K562 (cell line): ENCODE measurements around the gene PARD3. TPM values are rescaled to one million over a fixed set of nuclear protein-coding genes. Genes with fewer than 3 reads are reported as not detected.

Experiments used
- ATAC-seq: fragments of 200-7000 bp; cut with Tn5 transposase; 3 replicates; pipeline ENCODE4 v1.9.1; 2020; ENCODE audit warnings: moderate library complexity
- BruUV-seq: library from RNA; stranded (reverse); fragments of 400-500 nt; replicated peaks from 2 replicates; lab custom pipeline; 2021; lab: Mats Ljungman, UMichigan
- CTCF ChIA-PET: fragments of 300-600 bp; formaldehyde crosslinking; extraction: SDS; loops from one replicate; lab custom pipeline; 2021; ENCODE audit warnings: low intra/inter-chr PET ratio; lab: Yijun Ruan, JAX
- POLR2A ChIA-PET: fragments of 300-600, 350-650 bp; sonication (Branson Sonifier 250); formaldehyde crosslinking; extraction: SDS; loops from one replicate; lab custom pipeline; 2021; ENCODE audit warnings: antibody characterized with exemption, inconsistent platforms; lab: Yijun Ruan, JAX
- DNase-seq, 4 experiments: peaks; one replicate each; pipeline versions ENCODE4 v3.0.0 to v3.0.0-alpha.2; 2011 to 2018; ENCODE audit warnings: low spot score in 3 of 4, mixed read lengths in 3 of 4; ENCODE audit errors: extremely low read depth in 1 of 4
- FAIRE-seq: peaks from 2 replicates; lab custom pipeline; 2011; peaks lifted over from hg19 to GRCh38; lab: Jason Lieb, UNC
- H2AFZ ChIP-seq: 2 replicates; pipeline ENCODE4 v1.6.0; 2011; ENCODE audit warnings: low read depth, low read length, control low read depth, inconsistent platforms
- H3K27ac ChIP-seq: fragments of 200-600 bp; 3 replicates; pipeline ENCODE4 v1.8.0; 2011; ENCODE audit warnings: low read depth, mild to moderate bottlenecking, control low read depth, inconsistent platforms, low read length, moderate library complexity, mixed read lengths; ENCODE audit errors: extremely low read depth
- H3K27me3 ChIP-seq, 2 experiments: fragments of 300-600 bp in 1 of 2; 2 replicates in 1 of 2; 3 replicates in 1 of 2; pipeline versions ENCODE4 v1.6.0 to v1.8.0; 2011; ENCODE audit warnings: inconsistent platforms in 2 of 2, low read length in 2 of 2, mild to moderate bottlenecking in 1 of 2, mixed read lengths in 1 of 2, moderate library complexity in 1 of 2; ENCODE audit not compliant: control insufficient read depth in 2 of 2, insufficient read depth in 2 of 2
- H3K36me3 ChIP-seq: fragments of 300-600 bp; 3 replicates; pipeline ENCODE4 v1.8.0; 2011; ENCODE audit warnings: mild to moderate bottlenecking, low read length, inconsistent platforms; ENCODE audit not compliant: control insufficient read depth, insufficient read depth
- H3K4me1 ChIP-seq, 2 experiments: fragments of 200-600 bp in 1 of 2; replicated peaks in 1 of 2; 2 replicates in 1 of 2; 3 replicates in 1 of 2; pipeline versions ENCODE4 v1.5.1 to v1.8.0; 2011; ENCODE audit warnings: inconsistent platforms in 2 of 2, low read length in 2 of 2, mild to moderate bottlenecking in 1 of 2, mixed read lengths in 1 of 2, moderate library complexity in 1 of 2; ENCODE audit not compliant: control insufficient read depth in 2 of 2, insufficient read depth in 2 of 2
- H3K4me2 ChIP-seq: 2 replicates; pipeline ENCODE4 v1.6.1; 2011; ENCODE audit warnings: low read length, control low read depth, inconsistent platforms, mixed read lengths; ENCODE audit not compliant: insufficient read depth
- H3K4me3 ChIP-seq: fragments of 200-600 bp; sonication (generic), shearing (Covaris generic); 2 replicates; pipeline ENCODE4 v1.5.1; 2016; ENCODE audit warnings: control low read depth, inconsistent platforms
- H3K79me2 ChIP-seq: fragments of 200-600 bp; 3 replicates; pipeline ENCODE4 v1.8.0; 2011; ENCODE audit warnings: low read length, inconsistent platforms; ENCODE audit not compliant: control insufficient read depth, insufficient read depth
- H3K9ac ChIP-seq, 2 experiments: 2 replicates each; pipeline versions ENCODE4 v1.6.0 to v1.6.1; 2011; ENCODE audit warnings: low read depth in 2 of 2, low read length in 2 of 2, control low read depth in 1 of 2, inconsistent platforms in 1 of 2, mild to moderate bottlenecking in 1 of 2, mixed read lengths in 1 of 2; ENCODE audit not compliant: insufficient read depth in 1 of 2
- H3K9me1 ChIP-seq: one replicate; pipeline ENCODE4 v1.6.0; 2011; ENCODE audit warnings: inconsistent platforms, mild to moderate bottlenecking, low read length, moderate library complexity; ENCODE audit not compliant: control insufficient read depth, insufficient read depth
- H3K9me3 ChIP-seq: replicated peaks from 2 replicates; pipeline ENCODE4 v1.5.1; 2011; ENCODE audit warnings: low read depth, low read length, inconsistent platforms; ENCODE audit not compliant: control insufficient read depth, insufficient read depth
- H4K20me1 ChIP-seq: replicated peaks from 2 replicates; pipeline ENCODE4 v1.6.1; 2011; ENCODE audit warnings: low read length, inconsistent platforms, mixed read lengths; ENCODE audit not compliant: control insufficient read depth, insufficient read depth
- DNMT1 ChIP-seq: fragments of 450-650 bp; IDR thresholded peaks from 2 replicates; pipeline ENCODE4 v1.6.1; 2016; ENCODE audit warnings: antibody characterized with exemption, mild to moderate bottlenecking
- NR2C1 ChIP-seq, 2 experiments: fragments of 450-650 bp; IDR thresholded peaks; 2 replicates each; pipeline ENCODE4 v1.6.1; 2017; ENCODE audit warnings: mild to moderate bottlenecking in 2 of 2, antibody characterized with exemption in 1 of 2, inconsistent platforms in 1 of 2, missing compliant biosample characterization in 1 of 2, missing genetic modification characterization in 1 of 2
- WGBS: fragments of 100-300 bp; shearing (Covaris generic); methylation state at CpG from one replicate; pipeline ENCODE4 v1.1.6; 2016; ENCODE audit warnings: low coverage, mixed read lengths; ENCODE audit not compliant: insufficient coverage; ENCODE audit errors: missing lambda C conversion rate; 5-methylcytosine and 5-hydroxymethylcytosine counted together
- in situ Hi-C: fragments of 300-500 bp; cut with MboI; formaldehyde crosslinking; loops from 4 replicates; pipeline ENCODE4 v1.15.0; 2018; ENCODE audit warnings: inconsistent platforms, mixed read lengths
- intact Hi-C: fragments of 100-400 bp; cut with micrococcal nuclease; formaldehyde crosslinking; loops from 2 replicates; pipeline ENCODE4 v1.14.2; 2022
- polyA plus RNA-seq, 8 experiments: library from polyadenylated mRNA; depleted of rRNA in 4 of 8; stranded (reverse) in 5 of 8; unstranded in 3 of 8; fragments of >200 nt; fragmentation: Nextera tagmentation in 2 of 8; fragmentation: Illumina TruSeq in 1 of 8; extraction: Ambion mirVana in 2 of 8; extraction: Trizol in 1 of 8; gene quantifications; 2 replicates each; pipeline versions ENCODE4 v1.2.1 to v1.2.3, GENCODE V29; 2011 to 2014; ENCODE audit warnings: inconsistent platforms in 1 of 8, missing spikeins in 1 of 8
- total RNA-seq, 7 experiments: library from RNA; depleted of rRNA in 6 of 7; stranded (reverse); fragments of >200 nt in 6 of 7; fragmentation: Illumina TruSeq in 2 of 7; extraction: Trizol in 2 of 7; gene quantifications; 2 replicates each; pipeline versions ENCODE4 v1.2.1 to v1.2.3, GENCODE V29; 2011 to 2021; ENCODE audit warnings: low replicate concordance in 1 of 7
- TF ChIP-seq, protein P1 (sequence below): sonication (generic); formaldehyde crosslinking; IDR thresholded peaks from 2 replicates; pipeline ENCODE4 v1.8.0; 2022; ENCODE audit warnings: missing genetic modification reagents, mild to moderate bottlenecking, borderline replicate concordance
- TF ChIP-seq, protein P2 (sequence below): fragments of 250-450 bp; sonication (Bioruptor Pico); IDR thresholded peaks from 2 replicates; pipeline ENCODE4 v1.8.0; 2021; ENCODE audit warnings: borderline replicate concordance, mild to moderate bottlenecking, moderate library complexity; ENCODE audit not compliant: poor library complexity, severe bottlenecking

PARD3 gene
- total and polyA plus RNA-seq, 9 of the 15 experiments (the other 6 are each of a cell fraction or from before 2014, with no cell fraction given): 2.7 to 11.7 (median 7.7) TPM

DNA sequence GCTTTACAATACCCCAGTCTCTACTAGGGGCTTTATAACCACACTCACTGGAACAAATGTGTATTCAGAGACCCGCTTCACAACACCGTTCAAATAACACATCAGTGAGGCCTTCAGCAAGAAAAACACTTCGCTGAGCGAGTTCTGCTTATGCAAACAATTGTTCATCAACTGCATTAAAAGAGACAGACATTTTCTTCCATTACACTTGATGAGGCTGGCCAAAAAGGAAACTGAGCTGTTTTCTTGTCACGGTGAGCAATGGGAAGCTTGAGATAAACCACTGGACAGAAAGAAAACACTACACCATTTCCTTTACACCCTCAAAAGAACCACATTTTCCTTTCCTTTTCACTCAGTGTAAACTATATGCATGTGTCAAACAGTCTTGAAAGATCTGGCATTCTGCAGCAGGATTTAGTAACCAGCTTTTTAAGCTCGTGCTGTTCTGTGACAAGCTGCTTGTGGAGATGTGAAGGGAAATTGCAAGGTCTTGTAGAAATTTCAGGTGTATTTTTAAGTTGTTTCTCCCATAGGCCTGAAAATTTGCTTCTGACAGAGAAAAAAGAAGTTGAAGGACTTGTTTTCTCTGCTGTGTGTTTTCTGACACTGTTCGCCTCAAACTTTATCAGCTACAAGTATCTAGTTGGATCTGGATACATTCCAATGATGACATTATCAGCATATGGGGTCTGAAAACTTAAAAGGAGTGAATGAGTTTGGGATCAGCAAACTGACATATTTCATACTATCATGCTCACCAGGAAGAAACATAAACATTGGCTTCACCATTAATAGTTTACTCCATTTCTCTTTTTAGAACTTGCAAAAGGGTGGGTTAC is 693.1 kb downstream of the PARD3 start:
- in situ Hi-C loops: no loop called here
- Histone ChIP-seq H3K4me1 (peaks cover 0 to 4% of the 10 kb centered on the region in 2 experiments; a peak in 1 of 5 replicates), H3K9me3 (no peaks in the 10 kb centered on the region), H3K79me2 (no peaks in the 10 kb centered on the region), H4K20me1 (no peaks in the 10 kb centered on the region), H3K9ac (no peak overlapping the region), H3K27me3 (peaks cover 0 to 6% of the 10 kb centered on the region in 2 experiments; a peak in 1 of 5 replicates), H3K4me2 (no peak overlapping the region), H3K27ac (no peak overlapping the region), H3K9me1 (no peaks in the 10 kb centered on the region), H3K4me3 (no peak overlapping the region), H3K36me3 (no peaks in the 10 kb centered on the region), H2AFZ (no peak overlapping the region)
- ATAC-seq: no peak
- no peak for DNase-seq
- BruUV-seq: no TSS peak
- intact Hi-C loops: no loop called here
- WGBS: 2% methylated on average over 7 of the region's 7 CpGs
- POLR2A ChIA-PET: interaction anchor here (0.8 kb wide), 1 partner anchor 565 kb away, joined by 3 read pairs; no protein-coding TSS in a partner anchor
- TF ChIP-seq, protein P1, sequence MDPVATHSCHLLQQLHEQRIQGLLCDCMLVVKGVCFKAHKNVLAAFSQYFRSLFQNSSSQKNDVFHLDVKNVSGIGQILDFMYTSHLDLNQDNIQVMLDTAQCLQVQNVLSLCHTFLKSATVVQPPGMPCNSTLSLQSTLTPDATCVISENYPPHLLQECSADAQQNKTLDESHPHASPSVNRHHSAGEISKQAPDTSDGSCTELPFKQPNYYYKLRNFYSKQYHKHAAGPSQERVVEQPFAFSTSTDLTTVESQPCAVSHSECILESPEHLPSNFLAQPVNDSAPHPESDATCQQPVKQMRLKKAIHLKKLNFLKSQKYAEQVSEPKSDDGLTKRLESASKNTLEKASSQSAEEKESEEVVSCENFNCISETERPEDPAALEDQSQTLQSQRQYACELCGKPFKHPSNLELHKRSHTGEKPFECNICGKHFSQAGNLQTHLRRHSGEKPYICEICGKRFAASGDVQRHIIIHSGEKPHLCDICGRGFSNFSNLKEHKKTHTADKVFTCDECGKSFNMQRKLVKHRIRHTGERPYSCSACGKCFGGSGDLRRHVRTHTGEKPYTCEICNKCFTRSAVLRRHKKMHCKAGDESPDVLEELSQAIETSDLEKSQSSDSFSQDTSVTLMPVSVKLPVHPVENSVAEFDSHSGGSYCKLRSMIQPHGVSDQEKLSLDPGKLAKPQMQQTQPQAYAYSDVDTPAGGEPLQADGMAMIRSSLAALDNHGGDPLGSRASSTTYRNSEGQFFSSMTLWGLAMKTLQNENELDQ (CRISPR knock-in tag): no peak
- no peak for TF ChIP-seq NR2C1 (IDR thresholded peaks at IDR 0.05)
- no peak for TF ChIP-seq NR2C1 (tag; IDR thresholded peaks at IDR 0.05)
- TF ChIP-seq DNMT1: no peak
- TF ChIP-seq, protein P2, sequence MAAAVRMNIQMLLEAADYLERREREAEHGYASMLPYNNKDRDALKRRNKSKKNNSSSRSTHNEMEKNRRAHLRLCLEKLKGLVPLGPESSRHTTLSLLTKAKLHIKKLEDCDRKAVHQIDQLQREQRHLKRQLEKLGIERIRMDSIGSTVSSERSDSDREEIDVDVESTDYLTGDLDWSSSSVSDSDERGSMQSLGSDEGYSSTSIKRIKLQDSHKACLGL (CRISPR knock-in tag): no peak
- FAIRE-seq: no peak
- CTCF ChIA-PET: no interaction called here
